H1 (cell line): ENCODE data around the gene HOXB3. TPM values are rescaled to one million over a fixed set of nuclear protein-coding genes. Genes with fewer than 3 reads are reported as not detected.
A peak's percentile ranks its signal among the peaks of the same experiment; 100 is the strongest.

Experiments
- CTCF ChIA-PET: fragments of 300-600 bp; sonication (Branson Sonifier 250); formaldehyde crosslinking; loops from one replicate; lab custom pipeline; 2021; ENCODE audit not compliant: partially characterized antibody; lab: Charles Lee
- POLR2A ChIA-PET: fragments of 300-600 bp; sonication (Branson Sonifier 250); formaldehyde crosslinking; loops from one replicate; lab custom pipeline; 2021; ENCODE audit warnings: inconsistent platforms; ENCODE audit not compliant: partially characterized antibody; lab: Charles Lee
- DNase-seq, 2 experiments: peaks; one replicate each; pipeline versions ENCODE4 v3.0.0 to v3.0.0-alpha.2; 2010 to 2022; ENCODE audit warnings: low spot score in 2 of 2, low read depth in 1 of 2, mixed read lengths in 1 of 2
- FAIRE-seq: peaks from 2 replicates; lab custom pipeline; 2011; peaks lifted over from hg19 to GRCh38; lab: Jason Lieb, UNC
- H2AFZ ChIP-seq: 2 replicates; pipeline ENCODE4 v1.8.1; 2012; ENCODE audit warnings: low read length, inconsistent platforms
- H2AK5ac ChIP-seq: 2 replicates; pipeline ENCODE4 v1.6.1; 2013; ENCODE audit warnings: low read depth, low read length
- H2BK120ac ChIP-seq: replicated peaks from 2 replicates; pipeline ENCODE3; 2013; ENCODE audit warnings: low read depth, low read length, inconsistent platforms
- H2BK12ac ChIP-seq: 2 replicates; pipeline ENCODE4 v1.6.1; 2013; ENCODE audit warnings: low read depth, low read length
- H2BK15ac ChIP-seq: 2 replicates; pipeline ENCODE4 v1.6.1; 2013; ENCODE audit warnings: low read length
- H2BK20ac ChIP-seq: 2 replicates; pipeline ENCODE4 v1.6.1; 2013; ENCODE audit warnings: low read length
- H2BK5ac ChIP-seq: 2 replicates; pipeline ENCODE4 v1.6.1; 2013; ENCODE audit warnings: low read depth, low read length
- H3K14ac ChIP-seq: 2 replicates; pipeline ENCODE4 v1.6.1; 2013; ENCODE audit warnings: inconsistent platforms; ENCODE audit not compliant: insufficient read length
- H3K18ac ChIP-seq: 2 replicates; pipeline ENCODE4 v1.6.1; 2013; ENCODE audit warnings: low read length; ENCODE audit errors: extremely low read depth
- H3K23ac ChIP-seq: 2 replicates; pipeline ENCODE4 v1.6.1; 2013; ENCODE audit warnings: inconsistent platforms; ENCODE audit not compliant: insufficient read length
- H3K23me2 ChIP-seq: 2 replicates; pipeline ENCODE4 v1.6.1; 2013; ENCODE audit warnings: low read depth, low read length
- H3K27ac ChIP-seq: 2 replicates; pipeline ENCODE4 v1.6.1; 2011; ENCODE audit warnings: low read depth, low read length, inconsistent platforms
- H3K27me3 ChIP-seq, 4 experiments: replicated peaks in 1 of 4; 1 replicate in 1 of 4; 2 replicates in 3 of 4; pipeline versions ENCODE4 v1.6.1 to v1.8.1; 2011 to 2013; ENCODE audit warnings: low read length in 3 of 4, mild to moderate bottlenecking in 3 of 4, inconsistent platforms in 2 of 4, mixed read lengths in 2 of 4, moderate library complexity in 1 of 4; ENCODE audit not compliant: control insufficient read depth in 3 of 4, insufficient read depth in 3 of 4; ENCODE audit errors: extremely low read depth in 1 of 4
- H3K36me3 ChIP-seq, 4 experiments: 2 replicates each; pipeline versions ENCODE4 v1.6.1 to v1.8.1; 2011 to 2013; ENCODE audit warnings: mild to moderate bottlenecking in 4 of 4, low read length in 3 of 4, moderate library complexity in 2 of 4, control low read depth in 1 of 4, inconsistent platforms in 1 of 4; ENCODE audit not compliant: insufficient read depth in 4 of 4, control insufficient read depth in 2 of 4
- H3K4ac ChIP-seq: replicated peaks from 2 replicates; pipeline ENCODE3; 2013; ENCODE audit warnings: low read length, low read depth, mixed read lengths, inconsistent platforms; ENCODE audit not compliant: insufficient read length
- H3K4me1 ChIP-seq, 4 experiments: replicated peaks in 1 of 4; 1 replicate in 1 of 4; 2 replicates in 3 of 4; pipeline versions ENCODE4 v1.6.1 to v1.8.1; 2011 to 2013; ENCODE audit warnings: low read length in 3 of 4, inconsistent platforms in 2 of 4, mixed read lengths in 1 of 4; ENCODE audit not compliant: insufficient read depth in 4 of 4, control insufficient read depth in 3 of 4
- H3K4me2 ChIP-seq, 2 experiments: 2 replicates each; pipeline versions ENCODE4 v1.6.1 to v1.8.1; 2011 to 2013; ENCODE audit warnings: low read depth in 2 of 2, low read length in 2 of 2, control low read depth in 1 of 2, inconsistent platforms in 1 of 2, mild to moderate bottlenecking in 1 of 2; ENCODE audit not compliant: insufficient read depth in 1 of 2
- H3K4me3 ChIP-seq, 4 experiments: fragments of 200-600, 300-600 bp in 1 of 4; sonication (generic), shearing (Covaris generic), sonication (Bioruptor Twin) in 1 of 4; 2 replicates each; pipeline versions ENCODE4 v1.5.1 to v1.8.1; 2011 to 2016; ENCODE audit warnings: low read length in 4 of 4, low read depth in 3 of 4, control low read depth in 2 of 4, inconsistent platforms in 2 of 4, mild to moderate bottlenecking in 2 of 4, mixed read lengths in 1 of 4, moderate library complexity in 1 of 4; ENCODE audit not compliant: insufficient read depth in 2 of 4; ENCODE audit errors: extremely low read depth in 1 of 4
- H3K56ac ChIP-seq: replicated peaks from 2 replicates; pipeline ENCODE3; 2013; ENCODE audit warnings: low read depth, mild to moderate bottlenecking, mixed read lengths, low read length, inconsistent platforms; ENCODE audit not compliant: insufficient read length
- H3K79me1 ChIP-seq: 2 replicates; pipeline ENCODE4 v1.6.1; 2013; ENCODE audit warnings: low read depth, low read length, control low read depth
- H3K79me2 ChIP-seq, 2 experiments: 2 replicates each; pipeline versions ENCODE4 v1.6.1 to v1.8.1; 2012 to 2013; ENCODE audit warnings: low read length in 2 of 2, mild to moderate bottlenecking in 2 of 2, inconsistent platforms in 1 of 2; ENCODE audit not compliant: insufficient read depth in 2 of 2, control insufficient read depth in 1 of 2
- H3K9ac ChIP-seq, 4 experiments: replicated peaks in 1 of 4; 1 replicate in 1 of 4; 2 replicates in 3 of 4; pipeline versions ENCODE4 v1.6.1 to v1.8.1; 2011 to 2013; ENCODE audit warnings: low read depth in 3 of 4, low read length in 3 of 4, control low read depth in 2 of 4, mild to moderate bottlenecking in 2 of 4, moderate library complexity in 2 of 4, inconsistent platforms in 1 of 4; ENCODE audit errors: extremely low read depth in 1 of 4
- H3K9me3 ChIP-seq, 2 experiments: 2 replicates each; pipeline versions ENCODE4 v1.6.1 to v1.8.1; 2012 to 2013; ENCODE audit warnings: mild to moderate bottlenecking in 2 of 2, moderate library complexity in 2 of 2, control low read depth in 1 of 2, inconsistent platforms in 1 of 2, low read depth in 1 of 2, low read length in 1 of 2, mixed read lengths in 1 of 2; ENCODE audit not compliant: insufficient read depth in 2 of 2
- H4K20me1 ChIP-seq, 2 experiments: replicated peaks in 1 of 2; 2 replicates each; pipeline versions ENCODE3 to v1.8.1; 2011 to 2013; ENCODE audit warnings: inconsistent platforms in 2 of 2, low read length in 2 of 2, mild to moderate bottlenecking in 1 of 2; ENCODE audit not compliant: insufficient read depth in 2 of 2, control insufficient read depth in 1 of 2
- H4K5ac ChIP-seq: 2 replicates; pipeline ENCODE4 v1.6.1; 2013; ENCODE audit warnings: low read length, low read depth, mixed read lengths, inconsistent platforms; ENCODE audit not compliant: insufficient read length
- H4K8ac ChIP-seq: 2 replicates; pipeline ENCODE4 v1.8.0; 2013; ENCODE audit warnings: mild to moderate bottlenecking, moderate library complexity, low read length, inconsistent platforms; ENCODE audit not compliant: insufficient read depth; ENCODE audit errors: extremely low read depth
- H4K91ac ChIP-seq: replicated peaks from 2 replicates; pipeline ENCODE3; 2013; ENCODE audit warnings: low read length, mixed read lengths, inconsistent platforms; ENCODE audit not compliant: insufficient read length
- CBX5 ChIP-seq: fragments of 300-800, 300-1000 bp; sonication (generic); IDR thresholded peaks from 2 replicates; pipeline ENCODE4 v1.7.1; 2016; ENCODE audit warnings: antibody characterized with exemption, low read length, low read depth
- CREB1 ChIP-seq: IDR thresholded peaks from 2 replicates; pipeline ENCODE4 v1.6.1; 2012; ENCODE audit warnings: inconsistent platforms
- CTBP2 ChIP-seq: IDR thresholded peaks from 2 replicates; pipeline ENCODE4 v1.7.0; 2011; ENCODE audit warnings: borderline replicate concordance, mild to moderate bottlenecking, moderate library complexity, mixed read lengths, low read length; ENCODE audit not compliant: insufficient read depth, insufficient read length
- EZH2 ChIP-seq: fragments of 200-600 bp; sonication (generic); IDR thresholded peaks from 2 replicates; pipeline ENCODE4 v1.7.1; 2012; ENCODE audit warnings: low read depth, mild to moderate bottlenecking, moderate library complexity, low read length, inconsistent platforms; ENCODE audit not compliant: severe bottlenecking
- HDAC6 ChIP-seq: IDR thresholded peaks from one replicate; pipeline ENCODE4 v1.7.1; 2012; ENCODE audit warnings: low read depth, mild to moderate bottlenecking, inconsistent platforms, low read length, moderate library complexity
- KDM4A ChIP-seq: IDR thresholded peaks from one replicate; pipeline ENCODE4 v1.7.1; 2012; ENCODE audit warnings: low read depth, mild to moderate bottlenecking, moderate library complexity, low read length, inconsistent platforms; ENCODE audit not compliant: severe bottlenecking
- POLR2A ChIP-seq, 2 experiments: IDR thresholded peaks; 1 replicate in 1 of 2; 2 replicates in 1 of 2; pipeline ENCODE4 v1.6.1; 2011; ENCODE audit warnings: low read depth in 2 of 2, low read length in 2 of 2, mild to moderate bottlenecking in 2 of 2; ENCODE audit errors: control extremely low read depth in 1 of 2
- RAD21 ChIP-seq, 2 experiments: IDR thresholded peaks in 1 of 2; conservative IDR thresholded peaks in 1 of 2; 2 replicates each; pipeline ENCODE4 v1.6.1; 2011; ENCODE audit warnings: low read depth in 2 of 2, low read length in 2 of 2, improper control_type of control experiment in 1 of 2, inconsistent platforms in 1 of 2, mild to moderate bottlenecking in 1 of 2, moderate library complexity in 1 of 2
- SIN3A ChIP-seq, 2 experiments: IDR thresholded peaks in 1 of 2; conservative IDR thresholded peaks in 1 of 2; 2 replicates each; pipeline ENCODE4 v1.6.1; 2011 to 2012; ENCODE audit warnings: low read length in 2 of 2, improper control_type of control experiment in 1 of 2, low read depth in 1 of 2, mild to moderate bottlenecking in 1 of 2
- SP1 ChIP-seq: IDR thresholded peaks from 2 replicates; pipeline ENCODE4 v1.6.1; 2011; ENCODE audit warnings: low read depth, low read length
- SUZ12 ChIP-seq: fragments of 200-600 bp; sonication (generic); IDR thresholded peaks from 2 replicates; pipeline ENCODE4 v1.6.1; 2012; ENCODE audit warnings: mild to moderate bottlenecking, inconsistent platforms, low read length, moderate library complexity, mixed read lengths
- TCF12 ChIP-seq: IDR thresholded peaks from 2 replicates; pipeline ENCODE4 v1.6.1; 2011; ENCODE audit warnings: low read depth, mild to moderate bottlenecking, low read length
- WGBS, 2 experiments: shearing (Covaris generic) in 1 of 2; methylation state at CpG; one replicate each; pipeline versions ENCODE4 v1.1.6 to v1.1.7; 2013 to 2015; ENCODE audit warnings: low lambda C conversion rate in 2 of 2, mixed read lengths in 2 of 2, inconsistent platforms in 1 of 2, low coverage in 1 of 2, missing lambda C conversion rate in 1 of 2; ENCODE audit not compliant: insufficient replicate concordance in 2 of 2, insufficient coverage in 1 of 2, insufficient read length in 1 of 2; ENCODE audit errors: extremely low coverage in 1 of 2, missing lambda C conversion rate in 1 of 2; 5-methylcytosine and 5-hydroxymethylcytosine counted together
- polyA plus RNA-seq, 7 experiments: library from polyadenylated mRNA; depleted of rRNA in 3 of 7; stranded (reverse) in 5 of 7; unstranded in 2 of 7; fragments of >200 nt in 5 of 7; fragments of 200-250 nt in 2 of 7; gene quantifications; 1 replicate in 5 of 7; 2 replicates in 1 of 7; 4 replicates in 1 of 7; pipeline versions ENCODE4 v1.2.1 to v1.2.3, GENCODE V29; 2011 to 2013; ENCODE audit warnings: missing spikeins in 2 of 7, mixed read lengths in 2 of 7
- total RNA-seq: library from RNA; stranded (reverse); fragmentation: NEBNext Ultra II Directional; extraction: Animal tissue kit (Norgen Biotek cat#: 25700); gene quantifications from 2 replicates; pipeline ENCODE4 v1.2.1, GENCODE V29; 2021

Gene HOXB3
- total and polyA plus RNA-seq, 2 of the 8 experiments (the other 6 are each of a cell fraction or from before 2014, with no cell fraction given), result not detected

GRCh38 chr17:48571024-48571818 is 18.8 kb downstream of the HOXB3 start:
- H3K27ac ChIP-seq, result no peak overlapping the region
- 5% methylated on average over 24 of the region's 26 CpGs; no CpG with 5 or more reads in 1 of the 2 experiments for WGBS, 2 experiments
- no peak for TF ChIP-seq POLR2A (IDR thresholded peaks at IDR 0.05; ENCODE audit: control extremely low read depth in 1 of 2, low read depth in 2 of 2, low read length in 2 of 2)
- no peak for TF ChIP-seq CBX5
- TF ChIP-seq KDM4A, result no peak
- no peak for TF ChIP-seq SIN3A (conservative IDR thresholded peaks at IDR 0.05 in 1 of 2, IDR thresholded peaks at IDR 0.05 in 1 of 2; ENCODE audit: low read depth in 1 of 2, low read length in 2 of 2)
- TF ChIP-seq CTBP2, result peak; percentile 92
- no peak for TF ChIP-seq SP1
- peak; percentile 63 for TF ChIP-seq EZH2
- TF ChIP-seq HDAC6, result no peak
- TF ChIP-seq SUZ12, result peak; percentile 88
- TF ChIP-seq RAD21 (IDR thresholded peaks at IDR 0.05 in 1 of 2, conservative IDR thresholded peaks at IDR 0.05 in 1 of 2; ENCODE audit: low read depth in 2 of 2, low read length in 2 of 2), result no peak
- TF ChIP-seq TCF12, result no peak
- TF ChIP-seq CREB1, result no peak

More at GRCh38 chr17:48571024-48571818, 18.8 kb downstream of the HOXB3 start:
- no peak overlapping the region for H2BK120ac ChIP-seq
- POLR2A ChIA-PET, result no interaction called here
- no peak overlapping the region for H3K9ac ChIP-seq
- H2BK20ac ChIP-seq, result no peak overlapping the region
- H3K23me2 ChIP-seq, result no peaks in the 10 kb centered on the region
- no peaks in the 10 kb centered on the region; a peak in 1 of 8 replicates for H3K36me3 ChIP-seq
- no peak overlapping the region for H3K4ac ChIP-seq
- no peaks in the 10 kb centered on the region for H3K9me3 ChIP-seq
- no peak overlapping the region for H3K14ac ChIP-seq
- H2AK5ac ChIP-seq, result no peak overlapping the region
- no peak overlapping the region for H3K23ac ChIP-seq
- no peaks in the 10 kb centered on the region for H3K79me2 ChIP-seq
- H2BK15ac ChIP-seq, result no peak overlapping the region
- no peaks in the 10 kb centered on the region for H3K79me1 ChIP-seq
- no peak overlapping the region for H3K56ac ChIP-seq
- H3K4me1 ChIP-seq, result peaks cover 0 to 5% (median 3%) of the 10 kb centered on the region in 4 experiments; a peak in 4 of 7 replicates
- no peak overlapping the region; the same call in 1 of the 2 replicates for H2BK12ac ChIP-seq
- H2AFZ ChIP-seq, result no peak overlapping the region
- no peak overlapping the region for H4K5ac ChIP-seq
- FAIRE-seq (no peak), DNase-seq (no peak)
- no peak overlapping the region for H4K91ac ChIP-seq
- H2BK5ac ChIP-seq, result no peak overlapping the region
- peak overlapping the region in 1 of 2 experiments; percentile 5; a peak in 1 of 4 replicates for H3K4me2 ChIP-seq
- peaks cover 13 to 45% of the 10 kb centered on the region in 2 experiments for H4K20me1 ChIP-seq
- CTCF ChIA-PET, result interaction anchor here (0.6 to 4.8 kb wide), 4 partner anchors 21 to 114 kb away, joined by 3 to 32 read pairs (median 5); partner anchors contain the start of gene HOXB5
- no peak overlapping the region for H4K8ac ChIP-seq
- no peak overlapping the region for H3K4me3 ChIP-seq
- no peak overlapping the region for H3K18ac ChIP-seq
- H3K27me3 ChIP-seq, result peaks cover 99 to 100% (median 100%) of the 10 kb centered on the region in 4 experiments
